Measurements from ENCODE around the gene DMAC1.

Gene DMAC1

DNA sequence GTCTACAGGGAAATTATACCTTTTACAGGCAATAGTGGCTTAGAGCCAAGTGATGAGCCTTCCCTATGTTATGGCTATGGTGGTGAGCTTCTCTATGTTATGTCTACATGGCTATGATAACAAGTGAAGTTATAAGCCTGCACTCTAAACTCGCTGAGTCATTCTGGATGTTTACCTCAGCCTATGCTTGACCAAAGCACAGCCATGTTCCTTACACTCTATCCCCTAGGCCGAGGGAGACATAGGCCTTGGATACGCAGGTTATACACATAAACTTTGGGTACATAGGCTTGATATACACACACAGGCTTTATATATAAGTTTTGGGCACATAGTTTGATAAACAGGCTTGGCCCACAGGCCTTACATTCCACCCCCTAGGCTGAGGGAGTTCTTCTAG, 13.8 kb downstream of the DMAC1 start:
- TF ChIP-seq, protein P1, sequence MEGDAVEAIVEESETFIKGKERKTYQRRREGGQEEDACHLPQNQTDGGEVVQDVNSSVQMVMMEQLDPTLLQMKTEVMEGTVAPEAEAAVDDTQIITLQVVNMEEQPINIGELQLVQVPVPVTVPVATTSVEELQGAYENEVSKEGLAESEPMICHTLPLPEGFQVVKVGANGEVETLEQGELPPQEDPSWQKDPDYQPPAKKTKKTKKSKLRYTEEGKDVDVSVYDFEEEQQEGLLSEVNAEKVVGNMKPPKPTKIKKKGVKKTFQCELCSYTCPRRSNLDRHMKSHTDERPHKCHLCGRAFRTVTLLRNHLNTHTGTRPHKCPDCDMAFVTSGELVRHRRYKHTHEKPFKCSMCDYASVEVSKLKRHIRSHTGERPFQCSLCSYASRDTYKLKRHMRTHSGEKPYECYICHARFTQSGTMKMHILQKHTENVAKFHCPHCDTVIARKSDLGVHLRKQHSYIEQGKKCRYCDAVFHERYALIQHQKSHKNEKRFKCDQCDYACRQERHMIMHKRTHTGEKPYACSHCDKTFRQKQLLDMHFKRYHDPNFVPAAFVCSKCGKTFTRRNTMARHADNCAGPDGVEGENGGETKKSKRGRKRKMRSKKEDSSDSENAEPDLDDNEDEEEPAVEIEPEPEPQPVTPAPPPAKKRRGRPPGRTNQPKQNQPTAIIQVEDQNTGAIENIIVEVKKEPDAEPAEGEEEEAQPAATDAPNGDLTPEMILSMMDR (IDR thresholded peaks at IDR 0.05; ENCODE audit: low read length): no peak
- TF ChIP-seq EZH2 (IDR thresholded peaks at IDR 0.05; ENCODE audit: borderline replicate concordance, low read length): no peak

DNA sequence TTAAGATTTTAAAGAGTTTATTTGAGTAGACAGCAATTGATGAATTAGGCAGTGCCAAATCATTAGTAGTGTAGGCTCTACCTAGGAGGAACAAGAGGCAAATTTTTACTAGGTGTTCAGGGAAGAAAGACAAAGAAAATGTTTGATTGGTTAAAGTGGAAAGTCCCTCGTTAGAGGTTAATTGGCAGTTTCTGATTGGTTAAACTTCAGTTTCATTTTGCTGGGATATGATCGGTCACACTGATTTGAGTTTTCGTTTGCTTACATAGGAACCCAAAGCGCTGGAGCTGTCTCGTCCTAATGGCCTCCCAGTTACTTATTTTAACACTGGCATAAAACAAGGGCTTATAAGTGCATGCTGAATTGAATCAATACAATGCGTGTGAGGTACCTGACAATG, 15.1 kb downstream of the DMAC1 start:
- no peak overlapping the region for H2AFZ ChIP-seq (ENCODE audit: low read length)
- no peaks in the 10 kb centered on the region for H3K27me3 ChIP-seq (ENCODE audit: insufficient read depth, low read length)
- H3K9me3 ChIP-seq (ENCODE audit: low read length): no peaks in the 10 kb centered on the region
- H3K27ac ChIP-seq (ENCODE audit: low read depth, low read length, poor library complexity, severe bottlenecking): no peak overlapping the region
- peaks cover 19% of the 10 kb centered on the region; the same call in 1 of the 2 replicates for H3K36me3 ChIP-seq (ENCODE audit: insufficient read depth, low read length)
- H3K79me2 ChIP-seq (ENCODE audit: insufficient read depth, low read length): no peaks in the 10 kb centered on the region
- H4K20me1 ChIP-seq (ENCODE audit: insufficient read depth, low read length): no peaks in the 10 kb centered on the region
- H3F3A ChIP-seq (ENCODE audit: insufficient read depth, low read length): no peaks in the 10 kb centered on the region
- H3K9me2 ChIP-seq (ENCODE audit: low read depth, low read length): no peaks in the 10 kb centered on the region
- H3K4me2 ChIP-seq (ENCODE audit: low read length): no peak overlapping the region
- H3K9ac ChIP-seq (ENCODE audit: low read length): no peak overlapping the region
- H3K4me3 ChIP-seq (ENCODE audit: low read depth, low read length, poor library complexity, severe bottlenecking): no peak overlapping the region
- TF ChIP-seq, protein P1 (IDR thresholded peaks at IDR 0.05; ENCODE audit: low read length): no peak
- TF ChIP-seq EZH2 (IDR thresholded peaks at IDR 0.05; ENCODE audit: borderline replicate concordance, low read length): no peak
- H3K4me1 ChIP-seq (ENCODE audit: insufficient read depth, low read length, severe bottlenecking): no peaks in the 10 kb centered on the region

More for the DNA sequence above, 13.8 kb downstream of the DMAC1 start:
- Histone ChIP-seq H3K4me1 (ENCODE audit: insufficient read depth, low read length, severe bottlenecking) (no peaks in the 10 kb centered on the region), H3K27ac (ENCODE audit: low read depth, low read length, poor library complexity, severe bottlenecking) (no peak overlapping the region), H3K27me3 (ENCODE audit: insufficient read depth, low read length) (no peaks in the 10 kb centered on the region), H3F3A (ENCODE audit: insufficient read depth, low read length) (no peaks in the 10 kb centered on the region), H3K9me3 (ENCODE audit: low read length) (no peaks in the 10 kb centered on the region), H2AFZ (ENCODE audit: low read length) (no peak overlapping the region), H4K20me1 (ENCODE audit: insufficient read depth, low read length) (no peaks in the 10 kb centered on the region), H3K36me3 (ENCODE audit: insufficient read depth, low read length) (peaks cover 26% of the 10 kb centered on the region; the same call in 1 of the 2 replicates), H3K9me2 (ENCODE audit: low read depth, low read length) (no peaks in the 10 kb centered on the region), H3K4me3 (ENCODE audit: low read depth, low read length, poor library complexity, severe bottlenecking) (no peak overlapping the region), H3K9ac (ENCODE audit: low read length) (no peak overlapping the region), H3K79me2 (ENCODE audit: insufficient read depth, low read length) (no peaks in the 10 kb centered on the region), H3K4me2 (ENCODE audit: low read length) (no peak overlapping the region)

DNA sequence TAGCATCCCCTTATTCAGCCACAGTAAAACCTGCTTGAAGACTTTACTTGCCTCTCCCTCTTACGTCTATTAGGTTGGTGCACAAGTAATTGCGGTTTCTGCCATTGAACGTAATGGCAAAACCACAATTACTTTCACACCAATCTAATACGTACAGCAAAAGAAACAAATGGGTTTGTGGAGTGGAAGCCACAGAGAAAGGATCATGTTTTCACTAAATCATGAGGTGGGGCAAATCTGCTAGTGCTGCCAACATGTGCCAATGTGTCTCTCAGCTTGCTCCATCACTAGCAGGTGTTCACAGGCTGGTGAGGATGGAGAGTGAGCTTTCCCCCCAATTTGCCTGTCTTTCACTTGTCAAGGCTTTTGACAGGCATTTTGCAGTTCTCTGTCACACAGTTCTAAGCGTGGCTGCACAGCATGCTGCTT, 15.9 kb downstream of the DMAC1 start:
- Histone ChIP-seq H2AFZ (ENCODE audit: low read length) (no peak overlapping the region), H3K27ac (ENCODE audit: low read depth, low read length, poor library complexity, severe bottlenecking) (no peak overlapping the region), H3K9me2 (ENCODE audit: low read depth, low read length) (no peaks in the 10 kb centered on the region), H4K20me1 (ENCODE audit: insufficient read depth, low read length) (no peaks in the 10 kb centered on the region), H3K4me3 (ENCODE audit: low read depth, low read length, poor library complexity, severe bottlenecking) (no peak overlapping the region), H3K4me1 (ENCODE audit: insufficient read depth, low read length, severe bottlenecking) (no peaks in the 10 kb centered on the region), H3K9ac (ENCODE audit: low read length) (no peak overlapping the region), H3K27me3 (ENCODE audit: insufficient read depth, low read length) (no peaks in the 10 kb centered on the region), H3K9me3 (ENCODE audit: low read length) (no peaks in the 10 kb centered on the region), H3F3A (ENCODE audit: insufficient read depth, low read length) (no peaks in the 10 kb centered on the region), H3K36me3 (ENCODE audit: insufficient read depth, low read length) (peaks cover 19% of the 10 kb centered on the region; the same call in 1 of the 2 replicates), H3K4me2 (ENCODE audit: low read length) (no peak overlapping the region), H3K79me2 (ENCODE audit: insufficient read depth, low read length) (no peaks in the 10 kb centered on the region)
- TF ChIP-seq, protein P1 (IDR thresholded peaks at IDR 0.05; ENCODE audit: low read length): no peak
- no peak for TF ChIP-seq EZH2 (IDR thresholded peaks at IDR 0.05; ENCODE audit: borderline replicate concordance, low read length)

Measured in OCI-LY1 (cell line).